ENCODE data around the gene CATSPERE. TPM values are rescaled to one million over a fixed set of nuclear protein-coding genes. Genes with fewer than 3 reads are reported as not detected.
A peak's percentile ranks its signal among the peaks of the same experiment; 100 is the strongest.

CATSPERE gene
- total RNA-seq, 1 donor from 2014 or later = 1.7 TPM

DNA sequence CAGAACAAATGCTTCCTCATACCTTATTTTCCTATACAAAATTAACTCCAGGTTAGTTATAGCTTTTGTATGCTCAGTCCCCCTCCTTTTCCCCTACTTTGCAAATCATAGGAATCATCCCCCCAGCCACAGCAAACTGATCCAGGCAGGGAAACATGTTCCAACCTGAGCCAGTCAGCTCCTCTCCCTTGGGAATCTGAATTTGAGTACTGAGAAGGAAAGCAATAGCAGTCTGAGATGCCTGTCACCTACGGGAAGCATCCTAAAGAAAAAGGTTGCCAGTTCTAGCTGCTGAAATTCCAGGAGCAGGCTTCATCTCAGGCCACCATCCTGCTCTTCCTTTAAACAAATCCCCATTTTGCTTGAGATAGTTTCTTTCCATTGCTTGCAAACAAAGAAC lies 16.2 kb upstream of the CATSPERE start:
- no peak for ATAC-seq
- Histone ChIP-seq H3K27me3 (ENCODE audit: low read depth) (no peaks in the 10 kb centered on the region), H3K9me3 (no peaks in the 10 kb centered on the region), H3K4me1 (peaks cover 52% of the 10 kb centered on the region), H3K36me3 (no peaks in the 10 kb centered on the region), H3K4me3 (no peak overlapping the region), H3K27ac (no peak overlapping the region)
- TF ChIP-seq, protein P1, sequence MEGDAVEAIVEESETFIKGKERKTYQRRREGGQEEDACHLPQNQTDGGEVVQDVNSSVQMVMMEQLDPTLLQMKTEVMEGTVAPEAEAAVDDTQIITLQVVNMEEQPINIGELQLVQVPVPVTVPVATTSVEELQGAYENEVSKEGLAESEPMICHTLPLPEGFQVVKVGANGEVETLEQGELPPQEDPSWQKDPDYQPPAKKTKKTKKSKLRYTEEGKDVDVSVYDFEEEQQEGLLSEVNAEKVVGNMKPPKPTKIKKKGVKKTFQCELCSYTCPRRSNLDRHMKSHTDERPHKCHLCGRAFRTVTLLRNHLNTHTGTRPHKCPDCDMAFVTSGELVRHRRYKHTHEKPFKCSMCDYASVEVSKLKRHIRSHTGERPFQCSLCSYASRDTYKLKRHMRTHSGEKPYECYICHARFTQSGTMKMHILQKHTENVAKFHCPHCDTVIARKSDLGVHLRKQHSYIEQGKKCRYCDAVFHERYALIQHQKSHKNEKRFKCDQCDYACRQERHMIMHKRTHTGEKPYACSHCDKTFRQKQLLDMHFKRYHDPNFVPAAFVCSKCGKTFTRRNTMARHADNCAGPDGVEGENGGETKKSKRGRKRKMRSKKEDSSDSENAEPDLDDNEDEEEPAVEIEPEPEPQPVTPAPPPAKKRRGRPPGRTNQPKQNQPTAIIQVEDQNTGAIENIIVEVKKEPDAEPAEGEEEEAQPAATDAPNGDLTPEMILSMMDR (IDR thresholded peaks at IDR 0.05) = no peak
- intact Hi-C loops (cut with DNase I) = no loop called here
- no peak for DNase-seq

- DNase-seq (no peak), ATAC-seq (no peak)
- TF ChIP-seq, protein P1 (IDR thresholded peaks at IDR 0.05) = no peak
- H3K4me1 ChIP-seq = peaks cover 56% of the 10 kb centered on the region
- no peaks in the 10 kb centered on the region for H3K9me3 ChIP-seq
- H3K27me3 ChIP-seq (ENCODE audit: low read depth) = no peaks in the 10 kb centered on the region
- H3K36me3 ChIP-seq = no peaks in the 10 kb centered on the region
- no peak overlapping the region for H3K4me3 ChIP-seq
- peak overlapping the region; percentile 27 for H3K27ac ChIP-seq
- intact Hi-C loops (cut with DNase I) = no loop called here
These were observed 15.5 kb upstream of the CATSPERE start for GRCh38 chr1:244445320-244446181.

DNA sequence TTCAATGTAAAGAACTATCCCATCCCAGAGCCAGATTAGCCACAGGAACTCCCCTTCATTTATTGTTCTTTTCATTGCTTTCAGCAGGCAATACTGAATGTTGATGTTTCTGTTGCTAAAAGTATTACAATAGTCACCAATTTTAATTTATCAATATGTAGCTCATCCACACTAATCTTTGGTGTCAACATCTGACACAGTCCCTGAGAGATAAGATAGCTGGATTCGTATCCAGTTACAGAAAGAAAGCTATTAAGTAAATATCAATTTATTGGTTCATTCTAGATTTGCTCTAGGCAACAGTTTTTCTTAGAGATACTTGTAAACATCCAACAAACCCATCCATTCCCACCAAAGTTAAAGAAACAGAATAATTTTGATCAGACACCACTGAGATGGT lies 14.0 kb upstream of the CATSPERE start:
- Histone ChIP-seq H3K36me3 (no peaks in the 10 kb centered on the region), H3K9me3 (no peaks in the 10 kb centered on the region), H3K27me3 (ENCODE audit: low read depth) (no peaks in the 10 kb centered on the region), H3K4me3 (no peak overlapping the region), H3K4me1 (peaks cover 56% of the 10 kb centered on the region), H3K27ac (no peak overlapping the region)
- TF ChIP-seq, protein P1 (IDR thresholded peaks at IDR 0.05) = no peak
- ATAC-seq (no peak), DNase-seq (no peak)
- intact Hi-C loops (cut with DNase I) = no loop called here

DNA sequence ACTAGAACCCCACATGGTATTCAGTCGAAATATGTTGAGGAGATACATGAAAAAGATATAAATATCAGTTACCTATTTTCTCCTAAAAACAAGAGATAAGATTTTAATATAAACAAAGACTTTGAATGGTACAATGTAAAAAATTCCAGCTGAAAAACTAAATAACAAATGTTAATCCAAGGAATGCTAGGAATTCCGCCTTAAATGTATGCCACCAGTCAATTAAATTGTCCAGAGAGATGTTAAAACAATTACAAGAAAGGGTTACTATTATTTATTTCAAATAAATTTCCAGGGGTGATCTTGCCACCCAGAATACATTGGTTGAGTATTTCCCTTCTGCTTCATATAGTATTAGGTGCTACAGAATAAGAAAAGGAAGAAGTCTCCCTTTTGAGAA lies 13.5 kb upstream of the CATSPERE start:
- H3K4me1 ChIP-seq = peaks cover 59% of the 10 kb centered on the region
- H3K36me3 ChIP-seq = no peaks in the 10 kb centered on the region
- no peak for DNase-seq
- no peaks in the 10 kb centered on the region for H3K27me3 ChIP-seq (ENCODE audit: low read depth)
- H3K9me3 ChIP-seq = no peaks in the 10 kb centered on the region
- no peak overlapping the region for H3K27ac ChIP-seq
- TF ChIP-seq, protein P1 (IDR thresholded peaks at IDR 0.05) = no peak
- ATAC-seq = no peak
- H3K4me3 ChIP-seq = no peak overlapping the region
- intact Hi-C loops (cut with DNase I) = no loop called here

DNA sequence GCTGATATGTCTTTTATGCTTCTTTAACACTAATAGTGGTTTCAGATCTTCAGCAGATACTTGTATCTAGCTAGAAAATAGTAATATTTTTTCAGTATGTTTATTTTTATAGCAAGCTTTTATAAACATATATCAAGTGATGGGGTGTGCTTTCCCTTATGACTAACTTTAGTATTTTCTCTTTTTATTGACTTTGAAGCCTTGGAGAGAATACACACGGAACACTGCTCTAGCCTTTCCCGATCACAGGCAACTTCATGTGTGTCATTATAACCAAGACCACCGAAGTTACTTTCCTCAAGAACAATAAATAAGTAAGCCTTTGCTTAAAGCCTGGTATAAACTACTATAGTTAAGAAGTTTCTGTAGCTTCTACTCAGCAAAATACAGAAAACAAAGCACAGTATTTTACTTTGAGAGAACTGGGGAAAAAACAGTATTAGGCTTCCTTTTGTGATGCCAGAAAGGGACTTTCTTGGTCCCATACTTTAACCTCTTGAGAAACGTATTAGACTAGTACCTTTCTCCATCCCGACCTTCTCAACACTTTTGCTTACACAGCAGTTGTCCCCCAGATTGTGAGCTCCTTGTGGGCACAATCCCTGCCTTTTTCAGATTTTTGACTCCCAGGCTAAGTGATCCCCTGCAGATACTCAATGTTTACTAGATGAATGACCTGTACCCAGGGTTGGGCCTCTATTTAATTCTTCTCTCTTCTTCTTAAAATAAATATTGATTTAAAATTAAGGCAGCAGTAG lies 12.6 kb upstream of the CATSPERE start:
- no peaks in the 10 kb centered on the region for H3K27me3 ChIP-seq (ENCODE audit: low read depth)
- no peak overlapping the region for H3K27ac ChIP-seq
- peaks cover 61% of the 10 kb centered on the region for H3K4me1 ChIP-seq
- DNase-seq (no peak), ATAC-seq (no peak)
- TF ChIP-seq, protein P1 (IDR thresholded peaks at IDR 0.05) = no peak
- no peaks in the 10 kb centered on the region for H3K9me3 ChIP-seq
- intact Hi-C loops (cut with DNase I) = no loop called here
- no peaks in the 10 kb centered on the region for H3K36me3 ChIP-seq
- H3K4me3 ChIP-seq = no peak overlapping the region
